ENCODE measurements around the gene RYR2.

Gene RYR2

DNA sequence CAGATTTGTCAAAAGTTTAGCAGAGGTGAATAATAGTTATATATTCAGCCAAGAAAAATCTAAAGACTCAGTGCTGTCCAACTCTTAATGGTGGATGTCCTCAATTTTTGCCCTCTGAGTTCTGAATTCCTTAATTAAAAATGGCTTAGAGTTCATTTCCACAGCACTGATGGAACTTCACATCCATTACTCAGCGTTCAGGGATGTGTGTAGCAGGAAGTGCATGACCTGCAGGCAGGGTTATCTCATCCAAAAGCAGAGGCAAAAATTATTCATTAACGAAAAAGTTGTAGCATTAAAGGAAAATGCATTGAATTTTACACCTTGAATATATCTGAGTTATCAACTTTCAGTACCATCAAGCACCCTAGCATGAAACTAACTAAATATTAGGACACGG lies 752.1 kb downstream of the RYR2 start:
- peak; percentile 13 for DNase-seq (ENCODE audit: low read depth)
- TF ChIP-seq, protein P1, sequence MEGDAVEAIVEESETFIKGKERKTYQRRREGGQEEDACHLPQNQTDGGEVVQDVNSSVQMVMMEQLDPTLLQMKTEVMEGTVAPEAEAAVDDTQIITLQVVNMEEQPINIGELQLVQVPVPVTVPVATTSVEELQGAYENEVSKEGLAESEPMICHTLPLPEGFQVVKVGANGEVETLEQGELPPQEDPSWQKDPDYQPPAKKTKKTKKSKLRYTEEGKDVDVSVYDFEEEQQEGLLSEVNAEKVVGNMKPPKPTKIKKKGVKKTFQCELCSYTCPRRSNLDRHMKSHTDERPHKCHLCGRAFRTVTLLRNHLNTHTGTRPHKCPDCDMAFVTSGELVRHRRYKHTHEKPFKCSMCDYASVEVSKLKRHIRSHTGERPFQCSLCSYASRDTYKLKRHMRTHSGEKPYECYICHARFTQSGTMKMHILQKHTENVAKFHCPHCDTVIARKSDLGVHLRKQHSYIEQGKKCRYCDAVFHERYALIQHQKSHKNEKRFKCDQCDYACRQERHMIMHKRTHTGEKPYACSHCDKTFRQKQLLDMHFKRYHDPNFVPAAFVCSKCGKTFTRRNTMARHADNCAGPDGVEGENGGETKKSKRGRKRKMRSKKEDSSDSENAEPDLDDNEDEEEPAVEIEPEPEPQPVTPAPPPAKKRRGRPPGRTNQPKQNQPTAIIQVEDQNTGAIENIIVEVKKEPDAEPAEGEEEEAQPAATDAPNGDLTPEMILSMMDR (IDR thresholded peaks at IDR 0.05; ENCODE audit: insufficient read depth, low read depth, low read length, missing control alignments), result no peak
- no peak overlapping the region for H3K4me3 ChIP-seq (ENCODE audit: low read length)

DNA sequence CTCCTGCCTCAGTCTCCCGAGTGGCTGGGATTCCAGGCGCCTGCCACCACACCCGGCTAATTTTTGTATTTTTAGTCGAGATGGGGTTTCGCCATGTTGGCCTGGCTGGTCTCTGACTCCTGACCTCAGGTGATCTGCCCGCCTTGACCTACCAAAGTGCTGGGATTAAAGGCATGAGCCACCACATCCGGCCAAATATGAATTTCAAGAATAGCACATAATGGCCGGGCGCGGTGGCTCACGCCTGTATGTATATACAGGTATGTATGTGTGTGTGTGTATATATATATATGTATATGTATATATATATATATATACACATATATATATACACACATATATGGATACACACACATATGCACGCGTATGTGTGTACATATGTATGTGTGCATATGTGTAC lies 753.6 kb downstream of the RYR2 start:
- DNase-seq (ENCODE audit: low read depth), result no peak
- no peak overlapping the region for H3K4me3 ChIP-seq (ENCODE audit: low read length)
- TF ChIP-seq, protein P1 (IDR thresholded peaks at IDR 0.05; ENCODE audit: insufficient read depth, low read depth, low read length, missing control alignments), result no peak

DNA sequence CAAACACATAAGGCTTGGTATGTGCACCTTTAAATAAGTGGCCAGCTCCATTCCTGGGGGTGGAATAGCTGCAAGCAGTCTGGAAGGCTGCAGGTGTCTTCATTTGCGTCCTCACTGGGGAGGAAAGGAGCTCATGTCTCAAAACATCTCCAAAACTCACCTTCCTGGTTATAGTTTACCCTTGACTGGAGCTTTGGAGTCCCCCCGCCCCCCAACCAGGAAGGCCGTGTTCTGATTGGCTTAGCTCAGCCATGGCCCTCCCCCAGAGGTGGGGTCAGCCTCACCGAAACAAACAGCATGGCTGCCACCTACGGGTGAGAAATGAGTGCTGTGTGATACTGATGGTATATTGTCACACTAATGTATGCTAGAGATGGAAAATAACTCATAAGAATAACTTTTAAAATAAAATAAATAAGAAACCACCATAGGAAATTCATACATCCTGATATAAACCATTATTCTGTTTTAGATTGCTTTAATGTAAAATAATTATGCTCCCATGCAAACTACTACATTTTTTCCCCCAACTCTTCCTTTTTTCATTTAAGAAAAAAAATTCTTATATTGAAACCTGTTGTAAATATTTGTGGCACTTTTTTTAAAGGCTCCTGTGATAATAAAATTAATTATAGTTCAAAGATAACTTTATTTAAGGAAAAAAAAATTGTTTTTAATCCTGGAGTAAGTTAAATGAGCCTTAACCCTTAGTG lies 757.9 kb downstream of the RYR2 start:
- peak; percentile 79 for DNase-seq (ENCODE audit: low read depth)
- TF ChIP-seq, protein P1 (IDR thresholded peaks at IDR 0.05; ENCODE audit: insufficient read depth, low read depth, low read length, missing control alignments), result peak; percentile 48
- no peak overlapping the region for H3K4me3 ChIP-seq (ENCODE audit: low read length)

DNA sequence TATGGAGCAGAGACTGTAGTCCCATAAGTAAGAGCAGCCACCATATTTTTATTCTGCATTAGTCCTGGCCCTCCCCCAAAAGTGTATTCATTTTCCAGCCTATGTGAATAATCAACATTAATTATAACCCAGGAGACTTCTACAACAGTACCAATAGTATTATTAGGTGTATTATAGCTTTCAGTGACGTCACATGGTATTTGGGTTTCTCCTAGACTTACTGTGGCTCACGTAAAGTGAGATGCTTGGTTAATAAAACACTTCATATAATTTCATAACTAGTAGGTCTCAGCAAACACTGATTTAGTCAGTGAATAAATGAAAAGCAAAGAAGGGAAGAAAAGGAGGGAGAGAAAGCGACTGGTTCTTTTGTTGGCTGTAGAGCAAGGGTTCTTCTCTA lies 762.5 kb downstream of the RYR2 start:
- TF ChIP-seq, protein P1 (IDR thresholded peaks at IDR 0.05; ENCODE audit: insufficient read depth, low read depth, low read length, missing control alignments), result no peak
- no peak overlapping the region for H3K4me3 ChIP-seq (ENCODE audit: low read length)
- DNase-seq (ENCODE audit: low read depth), result no peak

DNA sequence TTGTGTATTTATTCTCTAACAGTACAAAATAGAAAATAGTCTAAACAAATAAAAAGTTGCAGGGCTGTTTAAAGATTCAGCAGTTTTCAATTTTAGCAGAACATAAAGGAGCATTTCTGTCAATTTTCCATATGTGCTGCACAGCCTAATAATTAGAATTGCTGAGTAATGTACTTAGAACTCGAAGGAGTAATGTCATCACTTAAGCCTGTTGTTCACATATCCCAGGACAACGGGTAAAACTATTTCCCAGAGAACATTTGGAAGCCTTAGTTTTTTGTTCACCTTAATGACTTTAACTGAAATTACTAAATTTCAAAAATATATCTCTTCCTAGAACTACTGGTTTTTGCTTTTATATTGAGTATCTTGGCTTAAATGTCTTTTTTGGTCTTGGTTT lies 767.1 kb downstream of the RYR2 start:
- DNase-seq (ENCODE audit: low read depth), result no peak
- H3K4me3 ChIP-seq (ENCODE audit: low read length), result no peak overlapping the region
- TF ChIP-seq, protein P1 (IDR thresholded peaks at IDR 0.05; ENCODE audit: insufficient read depth, low read depth, low read length, missing control alignments), result no peak

DNA sequence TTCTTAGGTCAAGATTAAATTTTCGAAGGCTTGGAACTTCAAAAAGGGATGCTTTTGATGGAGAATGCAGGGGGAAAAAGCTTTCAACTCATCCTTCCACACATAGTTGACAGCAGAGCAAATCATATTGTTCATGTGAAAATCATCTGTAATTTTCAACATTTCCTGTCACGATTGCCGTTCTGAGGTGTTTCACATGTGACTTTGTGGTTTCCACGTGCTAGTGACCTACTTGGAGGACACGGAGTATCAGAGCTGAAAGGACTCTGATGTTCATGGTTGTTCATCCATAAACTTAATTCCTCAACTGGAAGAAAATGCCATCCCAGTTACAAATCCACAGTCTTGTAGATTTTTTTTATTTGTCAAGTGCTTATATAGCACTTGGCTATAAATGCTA lies 769.6 kb downstream of the RYR2 start:
- TF ChIP-seq, protein P1 (IDR thresholded peaks at IDR 0.05; ENCODE audit: insufficient read depth, low read depth, low read length, missing control alignments), result no peak
- H3K4me3 ChIP-seq (ENCODE audit: low read length), result no peak overlapping the region
- DNase-seq (ENCODE audit: low read depth), result no peak

DNA sequence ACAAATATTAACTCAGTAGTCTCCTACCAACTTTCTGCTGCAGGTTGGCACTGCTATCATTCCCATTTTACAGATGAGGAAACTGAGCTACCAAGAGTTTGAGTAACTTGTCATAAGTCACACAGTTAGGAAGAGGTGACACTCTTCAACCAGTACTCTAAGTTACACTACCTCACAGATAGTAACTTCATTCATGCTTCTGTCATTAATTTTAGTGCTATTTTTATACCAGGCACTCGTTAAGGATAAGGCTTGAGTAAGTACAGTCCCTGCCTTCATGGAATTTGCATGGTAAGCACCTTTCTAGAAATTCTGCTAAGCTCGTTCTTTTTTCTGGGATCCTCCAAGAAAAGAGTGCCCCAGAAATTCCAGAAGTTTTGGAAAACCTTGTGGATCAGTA lies 770.1 kb downstream of the RYR2 start:
- no peak overlapping the region for H3K4me3 ChIP-seq (ENCODE audit: low read length)
- TF ChIP-seq, protein P1 (IDR thresholded peaks at IDR 0.05; ENCODE audit: insufficient read depth, low read depth, low read length, missing control alignments), result no peak
- no peak for DNase-seq (ENCODE audit: low read depth)

Data from epithelial cell of esophagus (primary cell).